CD14-positive monocyte (primary cell): ENCODE measurements around the gene VEPH1. TPM values are rescaled to one million over a fixed set of nuclear protein-coding genes. Genes with fewer than 3 reads are reported as not detected.

ENCODE experiments used
- DNase-seq, 3 donors: peaks; one replicate each; pipeline ENCODE4 v3.0.0-alpha.2; 2011 to 2022
- H2AFZ ChIP-seq: 2 replicates; pipeline ENCODE4 v1.6.0; 2012; ENCODE audit warnings: mild to moderate bottlenecking, low read depth, low read length, inconsistent platforms; ENCODE audit not compliant: insufficient read depth, poor library complexity, severe bottlenecking
- H3K27ac ChIP-seq, 2 donors: 1 replicate in 1 of 2; 2 replicates in 1 of 2; pipeline ENCODE4 v1.5.1; 2012 to 2013; ENCODE audit warnings: low read length in 2 of 2, control low read depth in 1 of 2, inconsistent platforms in 1 of 2, low read depth in 1 of 2, mild to moderate bottlenecking in 1 of 2
- H3K27me3 ChIP-seq, 2 donors: one replicate each; pipeline versions ENCODE4 v1.6.0 to v1.6.1; 2011 to 2013; ENCODE audit warnings: low read length in 2 of 2; ENCODE audit not compliant: control insufficient read depth in 2 of 2, insufficient read depth in 2 of 2
- H3K36me3 ChIP-seq, 2 donors: replicated peaks in 1 of 2; 1 replicate in 1 of 2; 2 replicates in 1 of 2; pipeline versions ENCODE4 v1.5.1 to v1.6.1; 2012 to 2013; ENCODE audit warnings: low read length in 2 of 2, control low read depth in 1 of 2, inconsistent platforms in 1 of 2, mild to moderate bottlenecking in 1 of 2; ENCODE audit not compliant: insufficient read depth in 2 of 2, control insufficient read depth in 1 of 2
- H3K4me1 ChIP-seq, 2 donors: 1 replicate in 1 of 2; 2 replicates in 1 of 2; pipeline versions ENCODE4 v1.5.1 to v1.6.1; 2012 to 2013; ENCODE audit warnings: low read length in 2 of 2, control low read depth in 1 of 2, inconsistent platforms in 1 of 2, mild to moderate bottlenecking in 1 of 2, moderate library complexity in 1 of 2; ENCODE audit not compliant: insufficient read depth in 2 of 2, control insufficient read depth in 1 of 2
- H3K4me2 ChIP-seq: replicated peaks from 2 replicates; pipeline ENCODE3; 2012; ENCODE audit warnings: low read length, moderate library complexity, mild to moderate bottlenecking; ENCODE audit not compliant: poor library complexity, severe bottlenecking; ENCODE audit errors: extremely low read depth
- H3K4me3 ChIP-seq, 3 experiments: fragments of 200-600 bp in 1 of 3; sonication (generic) in 1 of 3; replicated peaks in 1 of 3; 1 replicate in 2 of 3; 2 replicates in 1 of 3; pipeline ENCODE4 v1.5.1; 2011 to 2013; ENCODE audit warnings: low read length in 3 of 3, mild to moderate bottlenecking in 3 of 3, control low read depth in 2 of 3, low read depth in 2 of 3, inconsistent platforms in 1 of 3, moderate library complexity in 1 of 3
- H3K79me2 ChIP-seq: 2 replicates; pipeline ENCODE4 v1.6.0; 2012; ENCODE audit warnings: mild to moderate bottlenecking, control low read depth, inconsistent platforms, low read length, moderate library complexity; ENCODE audit not compliant: insufficient read depth
- H3K9ac ChIP-seq: 2 replicates; pipeline ENCODE4 v1.6.0; 2017; ENCODE audit warnings: low read length, mild to moderate bottlenecking; ENCODE audit not compliant: insufficient read depth, poor library complexity, severe bottlenecking
- H3K9me3 ChIP-seq, 2 donors: replicated peaks in 1 of 2; 1 replicate in 1 of 2; 2 replicates in 1 of 2; pipeline versions ENCODE4 v1.5.1 to v1.6.1; 2012 to 2013; ENCODE audit warnings: low read length in 2 of 2, control low read depth in 1 of 2; ENCODE audit not compliant: control insufficient read depth in 1 of 2, insufficient read depth in 1 of 2
- H4K20me1 ChIP-seq: 2 replicates; pipeline ENCODE4 v1.6.0; 2012; ENCODE audit warnings: mild to moderate bottlenecking, low read length, control low read depth, moderate library complexity; ENCODE audit not compliant: insufficient read depth
- H3K27ac Mint-ChIP-seq, 7 donors: one replicate each; pipeline ENCODE4 v1.8.0; 2020; ENCODE audit warnings: mild to moderate bottlenecking in 7 of 7, mixed read lengths in 7 of 7, moderate library complexity in 6 of 7, inconsistent platforms in 2 of 7
- H3K27me3 Mint-ChIP-seq, 3 donors: one replicate each; pipeline ENCODE4 v1.8.0; 2021 to 2022; ENCODE audit warnings: low read depth in 3 of 3, mild to moderate bottlenecking in 3 of 3, mixed read lengths in 3 of 3, moderate library complexity in 3 of 3, inconsistent platforms in 1 of 3
- H3K36me3 Mint-ChIP-seq, 2 donors: one replicate each; pipeline ENCODE4 v1.8.0; 2020; ENCODE audit warnings: mixed read lengths in 2 of 2, inconsistent platforms in 1 of 2, mild to moderate bottlenecking in 1 of 2
- H3K4me1 Mint-ChIP-seq: one replicate; pipeline ENCODE4 v1.8.0; 2020; ENCODE audit warnings: mild to moderate bottlenecking, mixed read lengths
- H3K4me3 Mint-ChIP-seq, 2 donors: one replicate each; pipeline ENCODE4 v1.8.0; 2020; ENCODE audit warnings: mild to moderate bottlenecking in 2 of 2, mixed read lengths in 2 of 2, moderate library complexity in 1 of 2
- H3K9me3 Mint-ChIP-seq, 7 donors: one replicate each; pipeline ENCODE4 v1.8.0; 2020 to 2022; ENCODE audit warnings: mixed read lengths in 7 of 7, mild to moderate bottlenecking in 6 of 7, moderate library complexity in 6 of 7, inconsistent platforms in 2 of 7
- WGBS: methylation state at CpG from one replicate; pipeline ENCODE4 v1.1.5; 2013; ENCODE audit warnings: missing lambda C conversion rate; ENCODE audit not compliant: insufficient coverage; 5-methylcytosine and 5-hydroxymethylcytosine counted together
- intact Hi-C, 2 donors: fragments of 100-400 bp; cut with micrococcal nuclease; formaldehyde crosslinking; loops; one replicate each; pipeline versions ENCODE4 v1.15.0 to v1.15.1; 2023
- polyA plus RNA-seq, 3 donors: library from polyadenylated mRNA; depleted of rRNA in 1 of 3; unstranded in 2 of 3; stranded (reverse) in 1 of 3; fragments of 300-500 nt in 2 of 3; fragments of >200 nt in 1 of 3; fragmentation: Illumina TruSeq in 2 of 3; gene quantifications; 1 replicate in 2 of 3; 2 replicates in 1 of 3; pipeline ENCODE4 v1.2.3, GENCODE V29; 2012 to 2021
- TF ChIP-seq, protein P1 (sequence below): fragments of 200-600 bp; IDR thresholded peaks from one replicate; pipeline ENCODE4 v1.8.0; 2022; ENCODE audit warnings: antibody characterized with exemption, mild to moderate bottlenecking

The VEPH1 gene
- polyA plus RNA-seq, 3 donors, result 0.44 TPM; not detected in 2

GRCh38 chr3:157274644-157275137 lies 228.5 kb downstream of the VEPH1 start:
- Mint-ChIP-seq H3K36me3 (no peaks in the 10 kb centered on the region), H3K27ac (no peak overlapping the region), H3K4me3 (no peak overlapping the region), H3K4me1 (no peaks in the 10 kb centered on the region), H3K27me3 (peaks cover 0 to 2% (median 0%) of the 10 kb centered on the region in 3 donors), H3K9me3 (peaks cover 0 to 3% (median 0%) of the 10 kb centered on the region in 7 donors)
- intact Hi-C loops, result no loop called here
- no peak overlapping the region for H3K4me3 ChIP-seq
- H3K4me2 ChIP-seq, result no peak overlapping the region
- no peaks in the 10 kb centered on the region for H3K4me1 ChIP-seq
- no peaks in the 10 kb centered on the region for H3K9me3 ChIP-seq
- no peak overlapping the region for H3K9ac ChIP-seq
- no peaks in the 10 kb centered on the region for H3K27me3 ChIP-seq
- TF ChIP-seq, protein P1, sequence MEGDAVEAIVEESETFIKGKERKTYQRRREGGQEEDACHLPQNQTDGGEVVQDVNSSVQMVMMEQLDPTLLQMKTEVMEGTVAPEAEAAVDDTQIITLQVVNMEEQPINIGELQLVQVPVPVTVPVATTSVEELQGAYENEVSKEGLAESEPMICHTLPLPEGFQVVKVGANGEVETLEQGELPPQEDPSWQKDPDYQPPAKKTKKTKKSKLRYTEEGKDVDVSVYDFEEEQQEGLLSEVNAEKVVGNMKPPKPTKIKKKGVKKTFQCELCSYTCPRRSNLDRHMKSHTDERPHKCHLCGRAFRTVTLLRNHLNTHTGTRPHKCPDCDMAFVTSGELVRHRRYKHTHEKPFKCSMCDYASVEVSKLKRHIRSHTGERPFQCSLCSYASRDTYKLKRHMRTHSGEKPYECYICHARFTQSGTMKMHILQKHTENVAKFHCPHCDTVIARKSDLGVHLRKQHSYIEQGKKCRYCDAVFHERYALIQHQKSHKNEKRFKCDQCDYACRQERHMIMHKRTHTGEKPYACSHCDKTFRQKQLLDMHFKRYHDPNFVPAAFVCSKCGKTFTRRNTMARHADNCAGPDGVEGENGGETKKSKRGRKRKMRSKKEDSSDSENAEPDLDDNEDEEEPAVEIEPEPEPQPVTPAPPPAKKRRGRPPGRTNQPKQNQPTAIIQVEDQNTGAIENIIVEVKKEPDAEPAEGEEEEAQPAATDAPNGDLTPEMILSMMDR, result no peak
- H3K79me2 ChIP-seq, result no peaks in the 10 kb centered on the region
- H3K36me3 ChIP-seq, result no peaks in the 10 kb centered on the region
- no CpG with 5 or more reads among the region's 2 CpGs for WGBS
- no peak overlapping the region for H2AFZ ChIP-seq
- DNase-seq, result no peak
- H4K20me1 ChIP-seq, result no peaks in the 10 kb centered on the region
- H3K27ac ChIP-seq, result no peak overlapping the region

DNA sequence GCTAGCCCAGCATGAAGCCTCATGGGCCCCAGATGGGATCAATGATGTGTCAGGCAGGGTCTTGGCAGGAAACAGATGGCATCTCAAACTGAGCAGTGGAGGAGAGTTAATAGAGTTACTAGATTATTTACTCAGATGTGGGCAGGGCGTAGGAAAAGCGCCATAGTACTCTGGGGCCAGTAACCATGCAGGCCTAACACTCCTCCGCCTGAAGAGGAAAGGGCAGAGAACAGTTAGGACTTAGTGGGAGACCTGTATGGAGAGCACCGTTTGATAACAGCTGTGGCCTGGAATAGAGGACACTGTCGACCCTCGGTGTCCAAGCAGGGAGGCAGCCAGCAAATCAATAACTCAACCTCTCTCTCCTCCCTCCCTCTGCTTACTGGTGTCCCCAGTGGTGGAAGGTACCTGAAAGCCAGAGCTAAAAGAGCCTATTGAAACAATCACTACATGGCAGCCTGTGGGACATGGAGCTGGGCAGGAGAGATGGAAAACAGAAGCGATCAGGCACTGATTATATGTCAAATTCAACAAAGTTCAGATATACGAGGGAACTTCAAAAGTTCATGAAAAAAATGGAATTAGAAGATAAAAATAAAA lies 231.8 kb downstream of the VEPH1 start:
- Histone ChIP-seq H3K79me2 (no peaks in the 10 kb centered on the region), H3K27me3 (no peaks in the 10 kb centered on the region), H3K27ac (no peak overlapping the region), H3K4me1 (no peaks in the 10 kb centered on the region), H3K36me3 (no peaks in the 10 kb centered on the region), H3K4me2 (no peak overlapping the region), H4K20me1 (no peaks in the 10 kb centered on the region), H3K9me3 (no peaks in the 10 kb centered on the region), H3K4me3 (no peak overlapping the region), H2AFZ (no peak overlapping the region), H3K9ac (no peak overlapping the region)
- TF ChIP-seq, protein P1, result no peak
- intact Hi-C loops, result no loop called here
- no peak for DNase-seq
- H3K27ac Mint-ChIP-seq, result peak overlapping the region in 1 of 7 donors; percentile 17
- peaks cover 0 to 2% (median 1%) of the 10 kb centered on the region in 3 donors for H3K27me3 Mint-ChIP-seq
- H3K9me3 Mint-ChIP-seq, result peaks cover 0 to 3% (median 0%) of the 10 kb centered on the region in 7 donors
- H3K36me3 Mint-ChIP-seq, result no peaks in the 10 kb centered on the region
- H3K4me1 Mint-ChIP-seq, result no peaks in the 10 kb centered on the region
- no peak overlapping the region for H3K4me3 Mint-ChIP-seq
- WGBS, result 97% methylated on average over 3 of the region's 8 CpGs
